GM10266 (cell line): ENCODE measurements around the gene JADE2.

Source experiments
- DNase-seq: peaks from one replicate; pipeline ENCODE4 v3.0.0; 2012; ENCODE audit errors: extremely low spot score
- CTCF ChIP-seq: IDR thresholded peaks from 2 replicates; pipeline ENCODE4 v1.5.1; 2012; ENCODE audit warnings: mild to moderate bottlenecking, low read depth; ENCODE audit not compliant: control insufficient read depth, insufficient read depth; ENCODE audit errors: missing control alignments

Gene JADE2

DNA sequence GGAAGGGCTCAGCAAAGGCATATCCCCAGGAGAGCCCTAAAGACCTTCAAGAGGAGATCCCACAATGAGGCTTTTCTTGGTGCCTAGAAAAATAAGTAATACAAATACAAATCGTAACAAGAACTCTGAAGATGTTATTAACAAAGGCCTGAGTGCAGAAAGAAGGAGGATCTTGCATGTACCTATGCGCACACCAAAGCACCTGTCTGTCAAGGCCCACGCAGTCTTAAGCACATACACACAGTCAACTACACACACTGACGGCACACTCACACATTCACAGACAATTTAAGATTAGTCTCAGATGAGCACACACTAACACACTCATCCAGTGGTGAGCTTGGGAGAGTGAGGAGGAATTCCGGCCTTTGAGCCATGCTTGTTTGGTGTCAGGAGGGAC is 38.5 kb downstream of the JADE2 start:
- DNase-seq = no peak
- TF ChIP-seq CTCF = no peak

DNA sequence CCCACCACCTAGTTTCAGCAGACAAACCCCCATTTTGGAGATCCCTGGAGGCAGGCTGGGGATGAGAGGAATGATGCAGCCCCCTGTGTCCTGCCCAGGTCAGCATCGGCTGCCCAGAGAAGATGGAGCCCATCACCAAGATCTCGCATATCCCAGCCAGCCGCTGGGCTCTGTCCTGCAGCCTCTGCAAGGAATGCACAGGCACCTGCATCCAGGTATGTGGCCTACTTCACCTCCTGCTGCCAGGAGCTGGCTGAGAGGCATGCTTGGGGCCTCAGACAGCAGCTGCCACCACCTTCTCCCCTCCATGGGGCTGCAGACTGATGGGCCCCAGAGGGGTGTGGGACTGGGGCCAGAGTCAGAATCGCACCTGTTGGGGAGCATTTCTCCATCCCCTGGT is 38.9 kb downstream of the JADE2 start:
- TF ChIP-seq CTCF = no peak
- no peak for DNase-seq

GRCh38 chr5:134565791-134566740 is 40.6 kb downstream of the JADE2 start:
- no peak for DNase-seq
- TF ChIP-seq CTCF = no peak

DNA sequence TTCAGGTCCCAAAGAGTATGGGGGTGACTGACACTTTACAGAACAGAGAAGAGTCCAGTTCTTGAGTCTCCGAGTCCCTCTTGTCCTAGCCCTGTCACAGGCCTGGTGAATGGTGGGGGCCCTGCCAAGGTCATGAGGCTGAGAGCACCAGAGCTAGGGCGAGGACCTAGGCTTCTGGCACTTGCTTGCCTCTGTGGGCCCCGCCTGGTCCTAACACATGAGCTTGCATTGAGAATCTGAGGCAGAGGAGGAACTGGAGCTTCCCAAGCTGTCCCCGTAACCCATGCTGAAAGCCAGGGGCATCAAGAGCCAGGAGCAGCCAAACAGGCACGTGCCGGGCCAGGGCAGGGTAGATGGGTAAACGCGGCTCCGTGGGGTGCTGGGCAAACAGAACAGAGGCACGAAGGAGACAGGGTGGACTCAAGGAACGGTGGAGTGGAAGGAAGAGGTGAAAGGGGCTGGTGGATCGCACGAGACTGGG is 41.3 kb downstream of the JADE2 start:
- no peak for DNase-seq
- no peak for TF ChIP-seq CTCF

DNA sequence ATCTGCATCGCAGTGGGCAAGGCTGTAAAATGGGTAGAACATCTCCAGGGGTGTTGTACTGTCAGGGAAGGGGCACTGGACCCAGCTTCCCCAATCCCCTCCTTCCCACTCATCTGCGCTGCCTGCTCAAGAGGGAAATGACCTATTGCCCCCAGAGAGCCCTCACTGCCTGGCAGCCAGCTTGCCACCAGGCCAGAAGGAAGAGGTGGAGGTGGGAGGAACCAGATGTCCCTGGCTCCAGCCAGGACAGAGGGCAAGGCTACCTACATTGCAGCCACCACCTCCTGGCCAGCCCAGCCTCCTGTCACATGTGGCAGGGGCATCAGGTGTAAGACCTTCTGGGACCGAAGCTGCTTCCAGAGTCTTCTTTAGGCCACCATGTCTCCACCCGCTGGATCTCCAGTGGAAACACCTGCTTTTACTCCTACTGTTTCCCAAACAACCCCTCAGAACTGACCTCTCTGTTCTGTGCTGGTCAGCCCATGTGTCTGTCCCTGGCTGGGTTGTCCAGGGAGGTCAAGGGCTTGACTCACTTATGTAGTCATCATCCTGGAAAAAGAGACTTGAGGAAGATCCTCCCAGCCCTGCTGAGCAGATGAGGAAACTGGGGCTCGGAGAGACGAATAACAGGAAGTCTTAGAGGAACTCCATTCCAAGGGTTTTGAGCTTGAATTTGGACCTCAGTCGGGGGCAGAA is 42.3 kb downstream of the JADE2 start:
- DNase-seq = no peak
- no peak for TF ChIP-seq CTCF

DNA sequence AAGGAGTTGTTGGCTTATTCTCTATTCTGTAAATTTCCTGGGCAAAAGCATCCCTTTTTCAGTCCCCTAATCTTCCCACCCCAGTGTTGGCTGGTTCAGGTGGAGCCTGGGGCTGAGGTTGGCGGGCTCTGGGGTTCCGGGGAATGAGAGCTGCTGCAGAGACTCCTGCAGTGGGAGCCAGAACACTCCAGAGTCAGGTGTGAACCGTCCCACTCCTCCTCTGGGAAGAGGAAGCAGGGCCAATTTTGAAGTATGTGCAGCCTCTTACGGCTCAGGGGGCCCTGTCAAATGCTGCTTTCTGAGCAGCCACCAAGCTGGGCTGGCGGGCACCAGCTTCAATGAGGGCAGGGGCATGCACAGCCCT is 42.8 kb downstream of the JADE2 start:
- TF ChIP-seq CTCF = no peak
- DNase-seq = no peak
